Measurements from ENCODE around the gene ATP11A.

GRCh38 chr13:112692586-112692985 is 2.7 kb downstream of the ATP11A start:
- no peak for TF ChIP-seq CTCF (conservative IDR thresholded peaks at IDR 0.05; ENCODE audit: low read depth, low read length)
- TF ChIP-seq EZH2 (IDR thresholded peaks at IDR 0.05; ENCODE audit: borderline replicate concordance, low read depth, low read length, poor library complexity, severe bottlenecking) = no peak
